ENCODE data around the gene LY6G6D.

DNA sequence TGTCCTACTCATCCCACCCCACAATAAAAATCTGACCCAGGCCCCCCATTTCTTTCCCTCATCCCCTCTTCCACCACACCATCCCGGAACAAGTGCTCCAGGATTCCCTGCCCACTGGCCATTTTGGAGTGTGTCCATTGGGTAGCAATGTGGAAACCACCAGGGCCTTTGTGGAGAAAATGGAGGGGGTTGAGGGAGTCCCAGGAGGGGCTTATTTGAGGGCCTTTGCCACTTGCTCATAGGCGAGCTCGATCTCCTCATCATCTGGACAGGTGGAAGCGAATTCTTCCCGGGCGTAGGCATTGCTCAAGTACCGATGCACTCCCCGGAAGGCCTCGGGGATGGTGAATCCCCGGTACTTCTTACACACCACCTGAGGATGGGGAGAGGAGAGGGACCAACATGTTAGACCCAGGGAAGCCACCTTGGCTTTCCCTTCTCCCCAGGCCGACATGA is 15.5 kb downstream of the LY6G6D start:
- TF ChIP-seq CTCF (conservative IDR thresholded peaks at IDR 0.05): no peak
- no peak for TF ChIP-seq ZFX (IDR thresholded peaks at IDR 0.05)
